PC-9 (cell line): ENCODE data around the gene IL17REL. TPM values are rescaled to one million over a fixed set of nuclear protein-coding genes. Genes with fewer than 3 reads are reported as not detected.

Experiments
- BruUV-seq: library from RNA; stranded (reverse); fragments of 400-500 nt; replicated peaks from 2 replicates; lab custom pipeline; 2021; lab: Mats Ljungman, UMichigan
- CTCF ChIA-PET: fragments of 300-600 bp; sonication (Branson Sonifier 250); formaldehyde crosslinking; loops from one replicate; lab custom pipeline; 2022; ENCODE audit warnings: antibody characterized with exemption; lab: Charles Lee
- POLR2A ChIA-PET: fragments of 300-600 bp; sonication (Branson Sonifier 250); formaldehyde crosslinking; loops from one replicate; lab custom pipeline; 2022; ENCODE audit warnings: antibody characterized with exemption; ENCODE audit not compliant: unreplicated experiment; lab: Charles Lee
- DNase-seq, 2 experiments: peaks; one replicate each; pipeline versions ENCODE4 v3.0.0 to v3.0.0-alpha.2; 2015 to 2022; ENCODE audit warnings: mixed read lengths in 1 of 2
- H2AFZ ChIP-seq: fragments of 200-600 bp; sonication (generic); 2 replicates; pipeline ENCODE4 v1.8.1; 2017; ENCODE audit warnings: antibody characterized with exemption
- H3F3A ChIP-seq: fragments of 200-600 bp; sonication (generic); 2 replicates; pipeline ENCODE4 v1.8.1; 2017; ENCODE audit warnings: antibody characterized with exemption, mild to moderate bottlenecking, low read depth; ENCODE audit not compliant: insufficient read depth
- H3K27ac ChIP-seq: fragments of 200-600 bp; sonication (generic); 2 replicates; pipeline ENCODE4 v1.6.1; 2016; ENCODE audit warnings: mixed run types
- H3K27me3 ChIP-seq: fragments of 200-600 bp; sonication (generic); 2 replicates; pipeline ENCODE4 v1.6.1; 2016; ENCODE audit warnings: low read depth, mixed run types; ENCODE audit not compliant: insufficient read depth
- H3K36me3 ChIP-seq: fragments of 200-600 bp; sonication (generic); 2 replicates; pipeline ENCODE4 v1.6.1; 2016; ENCODE audit warnings: low read depth, mixed run types
- H3K4me1 ChIP-seq: fragments of 200-600 bp; sonication (generic); replicated peaks from 2 replicates; pipeline ENCODE4 v1.6.1; 2016; ENCODE audit warnings: mixed run types; ENCODE audit not compliant: insufficient read depth
- H3K4me2 ChIP-seq: fragments of 200-600 bp; sonication (generic); 2 replicates; pipeline ENCODE4 v1.6.1; 2017; ENCODE audit warnings: mixed run types
- H3K4me3 ChIP-seq: fragments of 200-600 bp; sonication (generic); 2 replicates; pipeline ENCODE4 v1.6.1; 2016; ENCODE audit warnings: mixed run types
- H3K79me2 ChIP-seq: fragments of 200-600 bp; sonication (generic); 2 replicates; pipeline ENCODE4 v1.6.1; 2017; ENCODE audit warnings: low read depth, mixed run types
- H3K9me2 ChIP-seq: fragments of 200-600 bp; sonication (generic); 2 replicates; pipeline ENCODE4 v1.8.1; 2017; ENCODE audit warnings: mild to moderate bottlenecking; ENCODE audit not compliant: insufficient read depth
- H3K9me3 ChIP-seq: fragments of 200-600 bp; sonication (generic); 2 replicates; pipeline ENCODE4 v1.8.1; 2016; ENCODE audit warnings: low read depth; ENCODE audit not compliant: insufficient read depth
- H4K20me1 ChIP-seq: fragments of 200-600 bp; sonication (generic); 2 replicates; pipeline ENCODE4 v1.8.1; 2017; ENCODE audit not compliant: insufficient read depth
- EZH2 ChIP-seq: fragments of 200-600 bp; sonication (generic); IDR thresholded peaks from 2 replicates; pipeline ENCODE4 v1.8.0; 2017; ENCODE audit warnings: antibody characterized with exemption, low read depth
- intact Hi-C: fragments of 100-400 bp; cut with micrococcal nuclease; formaldehyde crosslinking; loops from one replicate; pipeline ENCODE4 v1.10.0; 2022; ENCODE audit not compliant: unreplicated experiment
- total RNA-seq: library from RNA; stranded (reverse); gene quantifications from 2 replicates; pipeline ENCODE4 v1.2.3, GENCODE V29; 2021
- TF ChIP-seq, protein P1 (sequence below): fragments of 200-600 bp; sonication (generic); conservative IDR thresholded peaks from 2 replicates; pipeline ENCODE4 v1.6.1; 2017; ENCODE audit warnings: mixed run types, antibody characterized with exemption, mild to moderate bottlenecking, moderate library complexity

Gene IL17REL
- total RNA-seq, 1 experiment from 2014 or later, result not detected

DNA sequence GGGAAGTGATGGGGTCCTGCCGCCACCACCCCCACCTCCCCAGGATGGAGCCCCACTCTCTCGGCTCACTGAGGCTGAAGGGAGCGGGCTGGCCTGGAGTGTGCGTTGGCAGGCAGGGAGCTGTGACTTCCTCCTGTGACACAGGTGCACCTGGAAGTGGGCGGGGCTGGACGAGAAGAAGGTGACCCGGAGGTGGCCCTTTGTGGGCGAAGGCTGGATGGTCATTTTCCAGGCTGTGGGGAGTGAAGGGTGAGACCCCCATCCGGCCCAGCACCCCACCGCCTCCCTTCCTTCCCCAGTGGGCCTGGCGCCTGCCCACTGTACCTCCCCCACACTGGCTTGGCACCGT is 15.3 kb downstream of the IL17REL start:
- Histone ChIP-seq H3K27ac (no peak overlapping the region), H3K9me3 (no peaks in the 10 kb centered on the region), H3K79me2 (no peaks in the 10 kb centered on the region), H2AFZ (no peak overlapping the region), H3K9me2 (no peaks in the 10 kb centered on the region), H3K4me3 (no peak overlapping the region), H3K4me1 (no peaks in the 10 kb centered on the region; the same call in none of the 2 replicates), H3F3A (peaks cover 10% of the 10 kb centered on the region; the same call in 1 of the 2 replicates), H3K36me3 (no peaks in the 10 kb centered on the region), H3K4me2 (no peak overlapping the region), H3K27me3 (peaks cover 7% of the 10 kb centered on the region; the same call in 1 of the 2 replicates), H4K20me1 (no peaks in the 10 kb centered on the region; the same call in 1 of the 2 replicates)
- DNase-seq, result peak; percentile 34 to 41
- CTCF ChIA-PET, result interaction anchor here (0.6 to 0.7 kb wide), 2 partner anchors 30 to 31 kb away, joined by 3 to 4 read pairs; no protein-coding TSS in a partner anchor
- POLR2A ChIA-PET, result no interaction called here
- intact Hi-C loops, result loop anchor here (1.0 kb wide), 1 partner anchor 66 kb away; no protein-coding TSS in a partner anchor
- no TSS peak for BruUV-seq
- TF ChIP-seq EZH2, result no peak
- TF ChIP-seq, protein P1, sequence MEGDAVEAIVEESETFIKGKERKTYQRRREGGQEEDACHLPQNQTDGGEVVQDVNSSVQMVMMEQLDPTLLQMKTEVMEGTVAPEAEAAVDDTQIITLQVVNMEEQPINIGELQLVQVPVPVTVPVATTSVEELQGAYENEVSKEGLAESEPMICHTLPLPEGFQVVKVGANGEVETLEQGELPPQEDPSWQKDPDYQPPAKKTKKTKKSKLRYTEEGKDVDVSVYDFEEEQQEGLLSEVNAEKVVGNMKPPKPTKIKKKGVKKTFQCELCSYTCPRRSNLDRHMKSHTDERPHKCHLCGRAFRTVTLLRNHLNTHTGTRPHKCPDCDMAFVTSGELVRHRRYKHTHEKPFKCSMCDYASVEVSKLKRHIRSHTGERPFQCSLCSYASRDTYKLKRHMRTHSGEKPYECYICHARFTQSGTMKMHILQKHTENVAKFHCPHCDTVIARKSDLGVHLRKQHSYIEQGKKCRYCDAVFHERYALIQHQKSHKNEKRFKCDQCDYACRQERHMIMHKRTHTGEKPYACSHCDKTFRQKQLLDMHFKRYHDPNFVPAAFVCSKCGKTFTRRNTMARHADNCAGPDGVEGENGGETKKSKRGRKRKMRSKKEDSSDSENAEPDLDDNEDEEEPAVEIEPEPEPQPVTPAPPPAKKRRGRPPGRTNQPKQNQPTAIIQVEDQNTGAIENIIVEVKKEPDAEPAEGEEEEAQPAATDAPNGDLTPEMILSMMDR, result no peak

DNA sequence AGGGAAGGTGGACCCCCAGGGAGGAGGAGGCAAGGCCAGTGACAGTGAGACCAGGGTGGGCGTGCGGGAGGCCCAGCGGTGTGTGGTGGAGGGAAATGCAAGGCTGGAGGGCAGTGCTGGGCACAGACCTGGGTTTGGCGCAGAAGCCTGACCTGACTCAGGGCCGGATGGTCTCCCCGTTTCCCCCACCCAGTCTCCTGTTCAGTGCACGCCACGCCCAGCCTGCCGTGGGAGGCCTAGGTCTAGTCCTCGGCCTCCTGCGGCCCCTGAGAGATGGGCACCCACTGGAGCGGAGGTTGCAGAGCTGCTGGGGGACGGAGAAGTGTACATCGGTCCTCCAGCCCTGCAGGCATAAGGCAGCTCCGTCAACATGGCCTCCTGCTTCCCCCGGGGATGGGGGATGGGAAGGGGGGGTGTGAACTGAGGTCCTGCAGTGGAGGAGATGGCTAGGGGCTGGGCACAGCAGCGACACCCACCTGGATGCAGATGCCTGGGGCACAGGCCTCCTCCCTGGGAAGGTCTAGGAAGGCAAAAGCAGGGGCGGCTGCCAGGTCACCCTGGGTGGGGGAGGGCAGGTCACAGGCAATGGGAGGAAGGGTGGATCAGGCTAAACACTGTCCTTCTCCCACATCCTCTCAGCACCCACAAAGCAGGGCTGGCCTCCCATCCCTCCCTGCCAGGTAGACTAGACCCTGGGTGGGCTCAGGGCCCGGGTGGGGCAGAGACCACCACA is 15.9 kb downstream of the IL17REL start:
- Histone ChIP-seq H3K79me2 (no peaks in the 10 kb centered on the region), H3K27me3 (peaks cover 13% of the 10 kb centered on the region), H3K4me1 (no peaks in the 10 kb centered on the region; the same call in none of the 2 replicates), H3K27ac (no peak overlapping the region), H3K9me3 (0 out of 2 replicates have a peak, but pooled peaks cover under 1% of the 10 kb centered on the region), H3K4me2 (no peak overlapping the region), H4K20me1 (no peaks in the 10 kb centered on the region; the same call in 1 of the 2 replicates), H3F3A (peaks cover 10% of the 10 kb centered on the region; the same call in 1 of the 2 replicates), H3K9me2 (no peaks in the 10 kb centered on the region), H3K4me3 (no peak overlapping the region), H2AFZ (no peak overlapping the region), H3K36me3 (no peaks in the 10 kb centered on the region)
- intact Hi-C loops, result loop anchor here (1.0 kb wide), 1 partner anchor 65 kb away; no protein-coding TSS in a partner anchor
- ChIA-PET CTCF (interaction anchor here (0.6 to 0.7 kb wide), 2 partner anchors 29 to 31 kb away, joined by 3 to 4 read pairs; no protein-coding TSS in a partner anchor), POLR2A (no interaction called here)
- BruUV-seq, result no TSS peak
- no peak for TF ChIP-seq EZH2
- TF ChIP-seq, protein P1, result no peak
- DNase-seq, result peak in 1 of 2 experiments; percentile 21

DNA sequence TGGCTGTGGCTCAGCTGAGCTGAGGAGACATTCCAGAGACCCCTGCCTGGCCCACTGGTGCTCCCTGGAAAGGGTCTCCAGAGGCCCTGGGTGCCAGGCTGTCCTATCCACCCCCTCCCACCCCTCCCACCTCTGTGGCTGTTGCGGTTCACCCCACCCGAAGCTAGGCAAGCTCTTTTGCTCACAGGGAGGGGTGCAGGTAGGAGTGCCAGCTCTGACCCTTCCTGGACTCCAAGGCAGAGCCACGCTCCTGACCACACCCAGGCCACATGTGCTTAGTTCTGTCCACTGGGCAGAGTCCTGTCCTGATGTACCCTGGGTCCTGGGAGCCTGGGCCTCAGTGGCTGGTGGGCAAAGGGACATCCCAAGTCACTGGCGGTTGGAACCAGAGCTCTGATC is 16.4 kb downstream of the IL17REL start:
- ChIA-PET CTCF (interaction anchor here (0.6 kb wide), 1 partner anchor 34 kb away, joined by 3 read pairs; no protein-coding TSS in a partner anchor), POLR2A (interaction anchor here (0.6 kb wide), 1 partner anchor 34 kb away, joined by 3 read pairs; no protein-coding TSS in a partner anchor)
- H2AFZ ChIP-seq, result no peak overlapping the region
- no peaks in the 10 kb centered on the region for H3K9me2 ChIP-seq
- H4K20me1 ChIP-seq, result no peaks in the 10 kb centered on the region; the same call in 1 of the 2 replicates
- H3F3A ChIP-seq, result peaks cover 10% of the 10 kb centered on the region; the same call in 1 of the 2 replicates
- no peaks in the 10 kb centered on the region; the same call in none of the 2 replicates for H3K4me1 ChIP-seq
- intact Hi-C loops, result no loop called here
- H3K27me3 ChIP-seq, result peaks cover 18% of the 10 kb centered on the region
- H3K36me3 ChIP-seq, result no peaks in the 10 kb centered on the region
- H3K4me3 ChIP-seq, result no peak overlapping the region
- H3K79me2 ChIP-seq, result no peaks in the 10 kb centered on the region
- DNase-seq, result no peak
- H3K4me2 ChIP-seq, result no peak overlapping the region
- no peak for TF ChIP-seq EZH2
- TF ChIP-seq, protein P1, result no peak
- H3K27ac ChIP-seq, result no peak overlapping the region
- BruUV-seq, result no TSS peak
- peaks cover 4% of the 10 kb centered on the region; the same call in 1 of the 2 replicates for H3K9me3 ChIP-seq
